PFSK-1 (cell line): Measurements from ENCODE around the gene LYPD6.

Experiments used
- FOXP2 ChIP-seq: optimal IDR thresholded peaks from 2 replicates; pipeline ENCODE3; 2011; ENCODE audit warnings: borderline replicate concordance, control low read depth, inconsistent platforms; ENCODE audit not compliant: insufficient read depth; ENCODE audit errors: extremely low read length, extremely low read depth
- POLR2AphosphoS5 ChIP-seq: IDR thresholded peaks from 2 replicates; pipeline ENCODE4 v1.6.1; 2012; ENCODE audit warnings: low read depth, mild to moderate bottlenecking, control low read depth, low read length, moderate library complexity
- REST ChIP-seq, 2 experiments: IDR thresholded peaks; 2 replicates each; pipeline versions ENCODE4 v1.6.1 to v1.8.0; 2011 to 2012; ENCODE audit warnings: low read depth in 2 of 2, low read length in 2 of 2, control low read depth in 1 of 2, inconsistent platforms in 1 of 2, mild to moderate bottlenecking in 1 of 2, moderate library complexity in 1 of 2; ENCODE audit not compliant: insufficient read depth in 1 of 2
- SIN3A ChIP-seq: IDR thresholded peaks from 2 replicates; pipeline ENCODE4 v1.6.1; 2012; ENCODE audit warnings: mild to moderate bottlenecking, low read length, moderate library complexity, borderline replicate concordance; ENCODE audit not compliant: insufficient read depth
- TAF1 ChIP-seq: IDR thresholded peaks from 2 replicates; pipeline ENCODE4 v1.6.1; 2012; ENCODE audit warnings: low read length, control low read depth, borderline replicate concordance; ENCODE audit not compliant: insufficient read depth

The LYPD6 gene

GRCh38 chr2:149442346-149442745 is 112.0 kb downstream of the LYPD6 start:
- no peak for TF ChIP-seq TAF1
- no peak for TF ChIP-seq FOXP2
- no peak for TF ChIP-seq REST (IDR thresholded peaks at IDR 0.05; ENCODE audit: insufficient read depth in 1 of 2, low read depth in 2 of 2, low read length in 2 of 2)
- TF ChIP-seq POLR2AphosphoS5, result no peak
- no peak for TF ChIP-seq SIN3A

GRCh38 chr2:149443150-149443549 is 112.8 kb downstream of the LYPD6 start:
- TF ChIP-seq POLR2AphosphoS5 (no peak), SIN3A (no peak), TAF1 (no peak), FOXP2 (no peak), REST (IDR thresholded peaks at IDR 0.05; ENCODE audit: insufficient read depth in 1 of 2, low read depth in 2 of 2, low read length in 2 of 2) (no peak)

- TF ChIP-seq REST (IDR thresholded peaks at IDR 0.05; ENCODE audit: insufficient read depth in 1 of 2, low read depth in 2 of 2, low read length in 2 of 2) (no peak), POLR2AphosphoS5 (no peak), TAF1 (no peak), SIN3A (no peak), FOXP2 (no peak)
Measured at GRCh38 chr2:149446748-149447147, 116.4 kb downstream of the LYPD6 start.

GRCh38 chr2:149448315-149448714 is 117.9 kb downstream of the LYPD6 start:
- TF ChIP-seq POLR2AphosphoS5, result no peak
- no peak for TF ChIP-seq SIN3A
- TF ChIP-seq REST (IDR thresholded peaks at IDR 0.05; ENCODE audit: insufficient read depth in 1 of 2, low read depth in 2 of 2, low read length in 2 of 2), result no peak
- TF ChIP-seq TAF1, result no peak
- no peak for TF ChIP-seq FOXP2

- TF ChIP-seq REST (IDR thresholded peaks at IDR 0.05; ENCODE audit: insufficient read depth in 1 of 2, low read depth in 2 of 2, low read length in 2 of 2), result no peak
- TF ChIP-seq POLR2AphosphoS5, result no peak
- no peak for TF ChIP-seq FOXP2
- no peak for TF ChIP-seq TAF1
- no peak for TF ChIP-seq SIN3A
Measured at GRCh38 chr2:149449017-149449416, 118.6 kb downstream of the LYPD6 start.
